ENCODE results near the gene GOLIM4. TPM values are rescaled to one million over a fixed set of nuclear protein-coding genes. Genes with fewer than 3 reads are reported as not detected.

The GOLIM4 gene
- total and polyA plus RNA-seq, 9 donors: 33.0 to 67.8 (median 46.9) TPM

- DNase-seq: no peak
- Histone ChIP-seq H3K4me1 (ENCODE audit: control insufficient read depth, insufficient read depth, low read length) (peaks cover 3% of the 10 kb centered on the region), H3K27ac (ENCODE audit: low read length) (no peak overlapping the region), H3K27me3 (ENCODE audit: control insufficient read depth, insufficient read depth, low read length) (no peaks in the 10 kb centered on the region), H3K9me3 (replicated peaks; ENCODE audit: control insufficient read depth, low read depth, low read length) (peaks cover 2% of the 10 kb centered on the region), H3K4me3 (ENCODE audit: low read length) (no peak overlapping the region), H3K36me3 (ENCODE audit: control insufficient read depth, insufficient read depth, low read length) (no peaks in the 10 kb centered on the region)
Observed at GRCh38 chr3:168124291-168124690, 28.6 kb upstream of the GOLIM4 start.

- H3K27ac ChIP-seq (ENCODE audit: low read length): no peak overlapping the region
- H3K4me1 ChIP-seq (ENCODE audit: control insufficient read depth, insufficient read depth, low read length): peaks cover 3% of the 10 kb centered on the region
- no peak overlapping the region for H3K4me3 ChIP-seq (ENCODE audit: low read length)
- DNase-seq: peak; percentile 43
- H3K27me3 ChIP-seq (ENCODE audit: control insufficient read depth, insufficient read depth, low read length): no peaks in the 10 kb centered on the region
- no CpG with 5 or more reads among the region's 6 CpGs for WGBS (ENCODE audit: insufficient coverage)
- no peaks in the 10 kb centered on the region for H3K36me3 ChIP-seq (ENCODE audit: control insufficient read depth, insufficient read depth, low read length)
- peaks cover 2% of the 10 kb centered on the region for H3K9me3 ChIP-seq (replicated peaks; ENCODE audit: control insufficient read depth, low read depth, low read length)
Observed at GRCh38 chr3:168123201-168124176, 27.8 kb upstream of the GOLIM4 start.

- Histone ChIP-seq H3K4me3 (ENCODE audit: low read length) (no peak overlapping the region), H3K36me3 (ENCODE audit: control insufficient read depth, insufficient read depth, low read length) (no peaks in the 10 kb centered on the region), H3K9me3 (replicated peaks; ENCODE audit: control insufficient read depth, low read depth, low read length) (no peaks in the 10 kb centered on the region), H3K27ac (ENCODE audit: low read length) (peak overlapping the region; percentile 66), H3K4me1 (ENCODE audit: control insufficient read depth, insufficient read depth, low read length) (peaks cover 3% of the 10 kb centered on the region), H3K27me3 (ENCODE audit: control insufficient read depth, insufficient read depth, low read length) (no peaks in the 10 kb centered on the region)
- DNase-seq: peak; percentile 94
- 38% methylated on average over 1 of the region's 4 CpGs for WGBS (ENCODE audit: insufficient coverage)
Observed at GRCh38 chr3:168121184-168122017, 25.7 kb upstream of the GOLIM4 start.

- Histone ChIP-seq H3K4me1 (ENCODE audit: control insufficient read depth, insufficient read depth, low read length) (peaks cover 5% of the 10 kb centered on the region), H3K36me3 (ENCODE audit: control insufficient read depth, insufficient read depth, low read length) (no peaks in the 10 kb centered on the region), H3K4me3 (ENCODE audit: low read length) (no peak overlapping the region), H3K27ac (ENCODE audit: low read length) (no peak overlapping the region), H3K27me3 (ENCODE audit: control insufficient read depth, insufficient read depth, low read length) (no peaks in the 10 kb centered on the region), H3K9me3 (replicated peaks; ENCODE audit: control insufficient read depth, low read depth, low read length) (no peaks in the 10 kb centered on the region)
- no CpG with 5 or more reads among the region's 2 CpGs for WGBS (ENCODE audit: insufficient coverage)
- DNase-seq: no peak
Observed at GRCh38 chr3:168117853-168118313, 22.2 kb upstream of the GOLIM4 start.

- DNase-seq: no peak
- Histone ChIP-seq H3K4me3 (ENCODE audit: low read length) (no peak overlapping the region), H3K4me1 (ENCODE audit: control insufficient read depth, insufficient read depth, low read length) (peaks cover 5% of the 10 kb centered on the region), H3K36me3 (ENCODE audit: control insufficient read depth, insufficient read depth, low read length) (no peaks in the 10 kb centered on the region), H3K9me3 (replicated peaks; ENCODE audit: control insufficient read depth, low read depth, low read length) (no peaks in the 10 kb centered on the region), H3K27ac (ENCODE audit: low read length) (no peak overlapping the region), H3K27me3 (ENCODE audit: control insufficient read depth, insufficient read depth, low read length) (no peaks in the 10 kb centered on the region)
- WGBS (ENCODE audit: insufficient coverage): no CpG with 5 or more reads among the region's 3 CpGs
Observed at GRCh38 chr3:168117059-168117458, 21.3 kb upstream of the GOLIM4 start.

GRCh38 chr3:168116279-168116678 is 20.6 kb upstream of the GOLIM4 start:
- peaks cover 3% of the 10 kb centered on the region for H3K4me1 ChIP-seq (ENCODE audit: control insufficient read depth, insufficient read depth, low read length)
- WGBS (ENCODE audit: insufficient coverage): 20% methylated on average over 2 of the region's 4 CpGs
- H3K4me3 ChIP-seq (ENCODE audit: low read length): no peak overlapping the region
- no peaks in the 10 kb centered on the region for H3K9me3 ChIP-seq (replicated peaks; ENCODE audit: control insufficient read depth, low read depth, low read length)
- peak; percentile 80 for DNase-seq
- H3K27me3 ChIP-seq (ENCODE audit: control insufficient read depth, insufficient read depth, low read length): no peaks in the 10 kb centered on the region
- H3K27ac ChIP-seq (ENCODE audit: low read length): no peak overlapping the region
- no peaks in the 10 kb centered on the region for H3K36me3 ChIP-seq (ENCODE audit: control insufficient read depth, insufficient read depth, low read length)

GRCh38 chr3:168113848-168114247 is 18.1 kb upstream of the GOLIM4 start:
- H3K4me1 ChIP-seq (ENCODE audit: control insufficient read depth, insufficient read depth, low read length): peaks cover 3% of the 10 kb centered on the region
- H3K36me3 ChIP-seq (ENCODE audit: control insufficient read depth, insufficient read depth, low read length): no peaks in the 10 kb centered on the region
- no peaks in the 10 kb centered on the region for H3K9me3 ChIP-seq (replicated peaks; ENCODE audit: control insufficient read depth, low read depth, low read length)
- WGBS (ENCODE audit: insufficient coverage): 100% methylated on average over 1 of the region's 1 CpG
- H3K27ac ChIP-seq (ENCODE audit: low read length): no peak overlapping the region
- H3K27me3 ChIP-seq (ENCODE audit: control insufficient read depth, insufficient read depth, low read length): no peaks in the 10 kb centered on the region
- DNase-seq: no peak
- no peak overlapping the region for H3K4me3 ChIP-seq (ENCODE audit: low read length)

- H3K27me3 ChIP-seq (ENCODE audit: control insufficient read depth, insufficient read depth, low read length): no peaks in the 10 kb centered on the region
- 50% methylated on average over 1 of the region's 3 CpGs for WGBS (ENCODE audit: insufficient coverage)
Observed at GRCh38 chr3:168112894-168113293, 17.2 kb upstream of the GOLIM4 start.

GRCh38 chr3:168104361-168104760 is 8.6 kb upstream of the GOLIM4 start:
- no peak for DNase-seq
- no peaks in the 10 kb centered on the region for H3K27me3 ChIP-seq (ENCODE audit: control insufficient read depth, insufficient read depth, low read length)
- no peaks in the 10 kb centered on the region for H3K4me1 ChIP-seq (ENCODE audit: control insufficient read depth, insufficient read depth, low read length)
- H3K4me3 ChIP-seq (ENCODE audit: low read length): no peak overlapping the region
- no peak overlapping the region for H3K27ac ChIP-seq (ENCODE audit: low read length)
- H3K9me3 ChIP-seq (replicated peaks; ENCODE audit: control insufficient read depth, low read depth, low read length): no peaks in the 10 kb centered on the region
- no peaks in the 10 kb centered on the region for H3K36me3 ChIP-seq (ENCODE audit: control insufficient read depth, insufficient read depth, low read length)

More at GRCh38 chr3:168112894-168113293, 17.2 kb upstream of the GOLIM4 start:
- Histone ChIP-seq H3K9me3 (replicated peaks; ENCODE audit: control insufficient read depth, low read depth, low read length) (no peaks in the 10 kb centered on the region), H3K4me1 (ENCODE audit: control insufficient read depth, insufficient read depth, low read length) (peaks cover 3% of the 10 kb centered on the region), H3K4me3 (ENCODE audit: low read length) (no peak overlapping the region), H3K36me3 (ENCODE audit: control insufficient read depth, insufficient read depth, low read length) (no peaks in the 10 kb centered on the region), H3K27ac (ENCODE audit: low read length) (no peak overlapping the region)
- DNase-seq: no peak

GRCh38 chr3:168102735-168103410 is 7.1 kb upstream of the GOLIM4 start:
- Histone ChIP-seq H3K27me3 (ENCODE audit: control insufficient read depth, insufficient read depth, low read length) (no peaks in the 10 kb centered on the region), H3K36me3 (ENCODE audit: control insufficient read depth, insufficient read depth, low read length) (no peaks in the 10 kb centered on the region), H3K9me3 (replicated peaks; ENCODE audit: control insufficient read depth, low read depth, low read length) (no peaks in the 10 kb centered on the region), H3K27ac (ENCODE audit: low read length) (no peak overlapping the region), H3K4me1 (ENCODE audit: control insufficient read depth, insufficient read depth, low read length) (no peaks in the 10 kb centered on the region), H3K4me3 (ENCODE audit: low read length) (no peak overlapping the region)
- WGBS (ENCODE audit: insufficient coverage): 100% methylated on average over 1 of the region's 4 CpGs
- DNase-seq: no peak
